H1 (cell line): Measurements from ENCODE around the gene ARMH1. TPM values are rescaled to one million over a fixed set of nuclear protein-coding genes. Genes with fewer than 3 reads are reported as not detected.

Experiments
- CTCF ChIA-PET: fragments of 300-600 bp; sonication (Branson Sonifier 250); formaldehyde crosslinking; loops from one replicate; lab custom pipeline; 2021; ENCODE audit not compliant: partially characterized antibody; lab: Charles Lee
- POLR2A ChIA-PET: fragments of 300-600 bp; sonication (Branson Sonifier 250); formaldehyde crosslinking; loops from one replicate; lab custom pipeline; 2021; ENCODE audit warnings: inconsistent platforms; ENCODE audit not compliant: partially characterized antibody; lab: Charles Lee
- DNase-seq, 2 experiments: peaks; one replicate each; pipeline versions ENCODE4 v3.0.0 to v3.0.0-alpha.2; 2010 to 2022; ENCODE audit warnings: low spot score in 2 of 2, low read depth in 1 of 2, mixed read lengths in 1 of 2
- FAIRE-seq: peaks from 2 replicates; lab custom pipeline; 2011; peaks lifted over from hg19 to GRCh38; lab: Jason Lieb, UNC
- H2AFZ ChIP-seq: 2 replicates; pipeline ENCODE4 v1.8.1; 2012; ENCODE audit warnings: low read length, inconsistent platforms
- H2AK5ac ChIP-seq: 2 replicates; pipeline ENCODE4 v1.6.1; 2013; ENCODE audit warnings: low read depth, low read length
- H2BK120ac ChIP-seq: replicated peaks from 2 replicates; pipeline ENCODE3; 2013; ENCODE audit warnings: low read depth, low read length, inconsistent platforms
- H2BK12ac ChIP-seq: 2 replicates; pipeline ENCODE4 v1.6.1; 2013; ENCODE audit warnings: low read depth, low read length
- H2BK15ac ChIP-seq: 2 replicates; pipeline ENCODE4 v1.6.1; 2013; ENCODE audit warnings: low read length
- H2BK20ac ChIP-seq: 2 replicates; pipeline ENCODE4 v1.6.1; 2013; ENCODE audit warnings: low read length
- H2BK5ac ChIP-seq: 2 replicates; pipeline ENCODE4 v1.6.1; 2013; ENCODE audit warnings: low read depth, low read length
- H3K14ac ChIP-seq: 2 replicates; pipeline ENCODE4 v1.6.1; 2013; ENCODE audit warnings: inconsistent platforms; ENCODE audit not compliant: insufficient read length
- H3K18ac ChIP-seq: 2 replicates; pipeline ENCODE4 v1.6.1; 2013; ENCODE audit warnings: low read length; ENCODE audit errors: extremely low read depth
- H3K23ac ChIP-seq: 2 replicates; pipeline ENCODE4 v1.6.1; 2013; ENCODE audit warnings: inconsistent platforms; ENCODE audit not compliant: insufficient read length
- H3K23me2 ChIP-seq: 2 replicates; pipeline ENCODE4 v1.6.1; 2013; ENCODE audit warnings: low read depth, low read length
- H3K27ac ChIP-seq: 2 replicates; pipeline ENCODE4 v1.6.1; 2011; ENCODE audit warnings: low read depth, low read length, inconsistent platforms
- H3K27me3 ChIP-seq, 4 experiments: replicated peaks in 1 of 4; 1 replicate in 1 of 4; 2 replicates in 3 of 4; pipeline versions ENCODE4 v1.6.1 to v1.8.1; 2011 to 2013; ENCODE audit warnings: low read length in 3 of 4, mild to moderate bottlenecking in 3 of 4, inconsistent platforms in 2 of 4, mixed read lengths in 2 of 4, moderate library complexity in 1 of 4; ENCODE audit not compliant: control insufficient read depth in 3 of 4, insufficient read depth in 3 of 4; ENCODE audit errors: extremely low read depth in 1 of 4
- H3K36me3 ChIP-seq, 4 experiments: 2 replicates each; pipeline versions ENCODE4 v1.6.1 to v1.8.1; 2011 to 2013; ENCODE audit warnings: mild to moderate bottlenecking in 4 of 4, low read length in 3 of 4, moderate library complexity in 2 of 4, control low read depth in 1 of 4, inconsistent platforms in 1 of 4; ENCODE audit not compliant: insufficient read depth in 4 of 4, control insufficient read depth in 2 of 4
- H3K4ac ChIP-seq: replicated peaks from 2 replicates; pipeline ENCODE3; 2013; ENCODE audit warnings: low read length, low read depth, mixed read lengths, inconsistent platforms; ENCODE audit not compliant: insufficient read length
- H3K4me1 ChIP-seq, 4 experiments: replicated peaks in 1 of 4; 1 replicate in 1 of 4; 2 replicates in 3 of 4; pipeline versions ENCODE4 v1.6.1 to v1.8.1; 2011 to 2013; ENCODE audit warnings: low read length in 3 of 4, inconsistent platforms in 2 of 4, mixed read lengths in 1 of 4; ENCODE audit not compliant: insufficient read depth in 4 of 4, control insufficient read depth in 3 of 4
- H3K4me2 ChIP-seq, 2 experiments: 2 replicates each; pipeline versions ENCODE4 v1.6.1 to v1.8.1; 2011 to 2013; ENCODE audit warnings: low read depth in 2 of 2, low read length in 2 of 2, control low read depth in 1 of 2, inconsistent platforms in 1 of 2, mild to moderate bottlenecking in 1 of 2; ENCODE audit not compliant: insufficient read depth in 1 of 2
- H3K4me3 ChIP-seq, 4 experiments: fragments of 200-600, 300-600 bp in 1 of 4; sonication (generic), shearing (Covaris generic), sonication (Bioruptor Twin) in 1 of 4; 2 replicates each; pipeline versions ENCODE4 v1.5.1 to v1.8.1; 2011 to 2016; ENCODE audit warnings: low read length in 4 of 4, low read depth in 3 of 4, control low read depth in 2 of 4, inconsistent platforms in 2 of 4, mild to moderate bottlenecking in 2 of 4, mixed read lengths in 1 of 4, moderate library complexity in 1 of 4; ENCODE audit not compliant: insufficient read depth in 2 of 4; ENCODE audit errors: extremely low read depth in 1 of 4
- H3K56ac ChIP-seq: replicated peaks from 2 replicates; pipeline ENCODE3; 2013; ENCODE audit warnings: low read depth, mild to moderate bottlenecking, mixed read lengths, low read length, inconsistent platforms; ENCODE audit not compliant: insufficient read length
- H3K79me1 ChIP-seq: 2 replicates; pipeline ENCODE4 v1.6.1; 2013; ENCODE audit warnings: low read depth, low read length, control low read depth
- H3K79me2 ChIP-seq, 2 experiments: 2 replicates each; pipeline versions ENCODE4 v1.6.1 to v1.8.1; 2012 to 2013; ENCODE audit warnings: low read length in 2 of 2, mild to moderate bottlenecking in 2 of 2, inconsistent platforms in 1 of 2; ENCODE audit not compliant: insufficient read depth in 2 of 2, control insufficient read depth in 1 of 2
- H3K9ac ChIP-seq, 4 experiments: replicated peaks in 1 of 4; 1 replicate in 1 of 4; 2 replicates in 3 of 4; pipeline versions ENCODE4 v1.6.1 to v1.8.1; 2011 to 2013; ENCODE audit warnings: low read depth in 3 of 4, low read length in 3 of 4, control low read depth in 2 of 4, mild to moderate bottlenecking in 2 of 4, moderate library complexity in 2 of 4, inconsistent platforms in 1 of 4; ENCODE audit errors: extremely low read depth in 1 of 4
- H3K9me3 ChIP-seq, 2 experiments: 2 replicates each; pipeline versions ENCODE4 v1.6.1 to v1.8.1; 2012 to 2013; ENCODE audit warnings: mild to moderate bottlenecking in 2 of 2, moderate library complexity in 2 of 2, control low read depth in 1 of 2, inconsistent platforms in 1 of 2, low read depth in 1 of 2, low read length in 1 of 2, mixed read lengths in 1 of 2; ENCODE audit not compliant: insufficient read depth in 2 of 2
- H4K20me1 ChIP-seq, 2 experiments: replicated peaks in 1 of 2; 2 replicates each; pipeline versions ENCODE3 to v1.8.1; 2011 to 2013; ENCODE audit warnings: inconsistent platforms in 2 of 2, low read length in 2 of 2, mild to moderate bottlenecking in 1 of 2; ENCODE audit not compliant: insufficient read depth in 2 of 2, control insufficient read depth in 1 of 2
- H4K5ac ChIP-seq: 2 replicates; pipeline ENCODE4 v1.6.1; 2013; ENCODE audit warnings: low read length, low read depth, mixed read lengths, inconsistent platforms; ENCODE audit not compliant: insufficient read length
- H4K8ac ChIP-seq: 2 replicates; pipeline ENCODE4 v1.8.0; 2013; ENCODE audit warnings: mild to moderate bottlenecking, moderate library complexity, low read length, inconsistent platforms; ENCODE audit not compliant: insufficient read depth; ENCODE audit errors: extremely low read depth
- H4K91ac ChIP-seq: replicated peaks from 2 replicates; pipeline ENCODE3; 2013; ENCODE audit warnings: low read length, mixed read lengths, inconsistent platforms; ENCODE audit not compliant: insufficient read length
- WGBS, 2 experiments: shearing (Covaris generic) in 1 of 2; methylation state at CpG; one replicate each; pipeline versions ENCODE4 v1.1.6 to v1.1.7; 2013 to 2015; ENCODE audit warnings: low lambda C conversion rate in 2 of 2, mixed read lengths in 2 of 2, inconsistent platforms in 1 of 2, low coverage in 1 of 2, missing lambda C conversion rate in 1 of 2; ENCODE audit not compliant: insufficient replicate concordance in 2 of 2, insufficient coverage in 1 of 2, insufficient read length in 1 of 2; ENCODE audit errors: extremely low coverage in 1 of 2, missing lambda C conversion rate in 1 of 2; 5-methylcytosine and 5-hydroxymethylcytosine counted together
- polyA plus RNA-seq, 7 experiments: library from polyadenylated mRNA; depleted of rRNA in 3 of 7; stranded (reverse) in 5 of 7; unstranded in 2 of 7; fragments of >200 nt in 5 of 7; fragments of 200-250 nt in 2 of 7; gene quantifications; 1 replicate in 5 of 7; 2 replicates in 1 of 7; 4 replicates in 1 of 7; pipeline versions ENCODE4 v1.2.1 to v1.2.3, GENCODE V29; 2011 to 2013; ENCODE audit warnings: missing spikeins in 2 of 7, mixed read lengths in 2 of 7
- total RNA-seq: library from RNA; stranded (reverse); fragmentation: NEBNext Ultra II Directional; extraction: Animal tissue kit (Norgen Biotek cat#: 25700); gene quantifications from 2 replicates; pipeline ENCODE4 v1.2.1, GENCODE V29; 2021

The ARMH1 gene
- total and polyA plus RNA-seq, 2 of the 8 experiments (the other 6 are each of a cell fraction or from before 2014, with no cell fraction given) = 0.82 to 0.85 TPM

DNA sequence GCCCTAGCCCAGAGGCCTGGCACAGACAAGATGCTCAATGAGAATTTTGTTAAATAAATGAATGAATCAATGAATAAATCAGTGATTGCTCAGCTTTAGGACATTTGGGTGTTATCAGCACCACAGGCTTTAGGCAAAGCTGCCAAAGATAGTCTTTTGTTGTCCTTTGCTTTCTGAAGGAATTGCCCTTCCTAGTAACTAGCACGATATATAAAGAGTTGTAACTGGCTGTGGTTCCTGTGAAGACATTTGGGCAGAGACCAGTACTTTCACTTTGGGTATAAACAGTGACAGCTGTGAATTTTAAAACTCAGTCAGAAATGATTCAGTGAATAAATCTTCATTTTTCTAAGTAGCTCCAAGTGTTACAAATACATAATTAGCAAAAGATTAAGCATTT, 43.1 kb downstream of the ARMH1 start:
- Histone ChIP-seq H3K79me1 (no peaks in the 10 kb centered on the region), H2BK20ac (no peak overlapping the region), H2AFZ (no peak overlapping the region), H3K4me1 (no peaks in the 10 kb centered on the region), H3K4me3 (no peak overlapping the region), H3K79me2 (no peaks in the 10 kb centered on the region), H3K14ac (no peak overlapping the region), H3K4ac (no peak overlapping the region), H3K56ac (no peak overlapping the region), H4K5ac (no peak overlapping the region), H2BK5ac (no peak overlapping the region), H3K4me2 (no peak overlapping the region), H2BK12ac (no peak overlapping the region), H4K8ac (no peak overlapping the region), H3K23ac (no peak overlapping the region), H4K91ac (no peak overlapping the region), H3K36me3 (no peaks in the 10 kb centered on the region), H3K27ac (no peak overlapping the region), H3K9ac (no peak overlapping the region), H4K20me1 (no peaks in the 10 kb centered on the region), H2AK5ac (no peak overlapping the region), H2BK120ac (no peak overlapping the region), H3K9me3 (no peaks in the 10 kb centered on the region), H3K23me2 (no peaks in the 10 kb centered on the region), H3K27me3 (no peaks in the 10 kb centered on the region), H2BK15ac (no peak overlapping the region), H3K18ac (no peak overlapping the region)
- 96% methylated on average over 1 of the region's 1 CpG; no CpG with 5 or more reads in 1 of the 2 experiments for WGBS, 2 experiments
- CTCF ChIA-PET = interaction anchor here (0.6 to 10.2 kb wide), 14 partner anchors 8 to 361 kb away, joined by 3 to 107 read pairs (median 4); partner anchors contain the start of gene RNU5D-1
- POLR2A ChIA-PET = interaction anchor here (0.6 to 22.5 kb wide), 10 partner anchors 9 to 102 kb away, joined by 3 to 428 read pairs (median 3); partner anchors contain the start of genes BEST4, RNU5D-1 and RPS8
- no peak for FAIRE-seq
- no peak for DNase-seq
